ENCODE measurements around the gene DOCK7.

DNA sequence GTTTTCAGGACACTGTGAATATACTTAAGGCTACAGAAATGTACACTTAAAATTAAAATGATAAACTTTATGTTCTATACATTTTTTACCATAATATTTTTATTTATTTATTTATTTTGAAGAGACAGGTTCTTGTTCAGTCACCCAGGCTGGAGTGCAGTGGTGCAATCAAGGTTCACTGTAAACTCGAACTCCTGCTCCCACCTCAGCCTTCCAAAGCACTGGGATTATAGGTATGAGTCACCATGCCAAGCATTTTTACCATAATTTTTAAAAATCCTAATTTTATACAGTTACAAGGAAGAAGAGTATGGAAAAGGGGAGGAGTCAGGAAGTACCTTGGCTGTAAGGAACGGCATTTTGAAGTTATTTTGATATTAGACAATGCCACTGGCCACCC is 114.5 kb downstream of the DOCK7 start:
- TF ChIP-seq POLR2A (IDR thresholded peaks at IDR 0.05) (no peak), POLR2AphosphoS5 (IDR thresholded peaks at IDR 0.05) (no peak)
- TF ChIP-seq, protein P1, sequence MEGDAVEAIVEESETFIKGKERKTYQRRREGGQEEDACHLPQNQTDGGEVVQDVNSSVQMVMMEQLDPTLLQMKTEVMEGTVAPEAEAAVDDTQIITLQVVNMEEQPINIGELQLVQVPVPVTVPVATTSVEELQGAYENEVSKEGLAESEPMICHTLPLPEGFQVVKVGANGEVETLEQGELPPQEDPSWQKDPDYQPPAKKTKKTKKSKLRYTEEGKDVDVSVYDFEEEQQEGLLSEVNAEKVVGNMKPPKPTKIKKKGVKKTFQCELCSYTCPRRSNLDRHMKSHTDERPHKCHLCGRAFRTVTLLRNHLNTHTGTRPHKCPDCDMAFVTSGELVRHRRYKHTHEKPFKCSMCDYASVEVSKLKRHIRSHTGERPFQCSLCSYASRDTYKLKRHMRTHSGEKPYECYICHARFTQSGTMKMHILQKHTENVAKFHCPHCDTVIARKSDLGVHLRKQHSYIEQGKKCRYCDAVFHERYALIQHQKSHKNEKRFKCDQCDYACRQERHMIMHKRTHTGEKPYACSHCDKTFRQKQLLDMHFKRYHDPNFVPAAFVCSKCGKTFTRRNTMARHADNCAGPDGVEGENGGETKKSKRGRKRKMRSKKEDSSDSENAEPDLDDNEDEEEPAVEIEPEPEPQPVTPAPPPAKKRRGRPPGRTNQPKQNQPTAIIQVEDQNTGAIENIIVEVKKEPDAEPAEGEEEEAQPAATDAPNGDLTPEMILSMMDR (IDR thresholded peaks at IDR 0.05 in 8 of 11, conservative IDR thresholded peaks at IDR 0.05 in 3 of 11) = no peak
